HG03575 (cell line): ENCODE measurements around the gene OR4S2.

ENCODE experiments used
- ATAC-seq: cut with Tn5 transposase; IDR thresholded peaks from one replicate; pipeline ENCODE4 v1.9.1; 2021; ENCODE audit not compliant: unreplicated experiment, insufficient number of reproducible peaks, low FRiP score; ENCODE audit errors: extremely low read depth

OR4S2 gene, protein sequence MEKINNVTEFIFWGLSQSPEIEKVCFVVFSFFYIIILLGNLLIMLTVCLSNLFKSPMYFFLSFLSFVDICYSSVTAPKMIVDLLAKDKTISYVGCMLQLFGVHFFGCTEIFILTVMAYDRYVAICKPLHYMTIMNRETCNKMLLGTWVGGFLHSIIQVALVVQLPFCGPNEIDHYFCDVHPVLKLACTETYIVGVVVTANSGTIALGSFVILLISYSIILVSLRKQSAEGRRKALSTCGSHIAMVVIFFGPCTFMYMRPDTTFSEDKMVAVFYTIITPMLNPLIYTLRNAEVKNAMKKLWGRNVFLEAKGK

DNA sequence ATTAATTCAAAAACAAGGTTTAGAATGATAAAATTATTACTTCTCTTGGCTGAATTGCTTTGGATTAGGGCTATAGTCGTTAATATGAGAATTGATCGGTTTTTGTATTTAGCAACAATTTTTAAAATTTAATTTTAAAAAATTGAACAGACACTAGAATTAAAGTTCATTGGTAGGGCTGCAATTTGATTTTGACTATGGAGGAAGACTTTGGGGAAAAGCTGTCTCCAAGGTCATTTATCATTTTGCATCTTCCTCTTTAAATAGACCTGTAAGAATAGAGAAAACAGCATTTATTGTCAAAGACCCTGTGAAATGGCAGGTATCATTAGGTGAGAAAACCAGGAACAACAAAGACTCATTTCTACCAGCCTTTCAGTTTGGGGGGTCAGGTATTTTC is at the start of gene OR4S2:
TSS of gene OR4S2 (plus strand) at position 301 of the 400 bp plus-strand sequence. CDS start 2,577 bp downstream, outside the sequence.
- no peak for ATAC-seq

DNA sequence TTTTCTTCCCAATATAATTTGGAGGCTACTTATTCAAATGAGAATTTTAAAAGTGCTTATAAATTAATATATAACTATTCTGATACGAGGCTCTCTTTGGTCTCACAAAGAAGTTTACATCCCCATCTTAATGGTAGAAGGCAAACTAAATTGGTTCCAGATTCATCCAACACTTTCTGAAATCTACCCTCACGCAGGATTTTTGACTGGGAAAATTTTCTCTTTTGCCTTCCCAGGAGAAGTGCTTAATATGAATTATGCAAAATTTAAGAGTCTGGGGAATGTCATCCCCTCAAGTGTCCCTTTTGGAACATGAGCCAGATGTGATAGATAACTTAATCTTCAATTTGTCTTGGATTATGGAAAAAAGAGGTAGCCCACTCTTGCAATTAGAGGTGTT is 40.6 kb upstream of the OR4S2 start, which contains the start of gene OR4C11:
TSS of gene OR4C11 (minus strand) at position 101 of the 400 bp plus-strand sequence. CDS start 3,272 bp downstream, outside the sequence.
- no peak for ATAC-seq

DNA sequence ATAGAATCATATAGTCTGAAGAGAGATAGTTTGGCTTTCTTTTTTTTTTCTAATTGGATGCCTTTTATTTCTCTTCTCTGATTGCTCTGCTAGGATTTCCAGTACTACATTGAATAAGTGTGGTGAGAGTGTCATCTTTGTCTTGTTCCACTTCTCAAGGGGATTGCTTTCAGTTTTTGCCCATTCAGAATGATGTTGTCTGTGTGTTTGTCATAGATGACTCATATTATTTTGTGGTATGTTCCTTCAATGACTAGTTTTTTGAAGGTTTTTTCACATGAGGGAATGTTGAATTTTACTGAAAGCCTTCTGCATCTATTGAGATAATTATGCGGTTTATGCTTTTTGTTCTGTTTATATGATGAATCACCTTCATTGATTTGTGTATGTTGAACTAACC is 23.6 kb upstream of the OR4S2 start:
- no peak for ATAC-seq

DNA sequence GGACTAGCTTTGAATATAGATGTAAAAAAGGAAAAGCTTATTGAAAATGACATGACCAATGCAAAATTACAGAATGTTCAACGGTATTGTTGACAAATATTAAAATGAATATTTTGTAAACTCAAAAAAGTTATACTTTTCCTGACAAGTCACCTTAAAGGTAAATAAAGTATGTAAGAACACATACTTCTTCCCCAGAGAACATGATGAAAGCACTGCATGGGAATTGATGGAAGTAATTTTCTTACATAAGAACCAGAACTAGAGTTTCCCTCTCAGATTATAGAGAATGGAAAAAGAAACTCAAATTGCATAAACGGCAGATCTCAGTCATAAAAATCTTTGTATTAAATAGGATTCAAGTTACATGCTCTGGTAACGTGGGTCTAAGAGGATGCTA is 13.3 kb upstream of the OR4S2 start, which contains the start of gene OR4P4:
TSS of gene OR4P4 (plus strand) at position 301 of the 400 bp plus-strand sequence.
- ATAC-seq: no peak

DNA sequence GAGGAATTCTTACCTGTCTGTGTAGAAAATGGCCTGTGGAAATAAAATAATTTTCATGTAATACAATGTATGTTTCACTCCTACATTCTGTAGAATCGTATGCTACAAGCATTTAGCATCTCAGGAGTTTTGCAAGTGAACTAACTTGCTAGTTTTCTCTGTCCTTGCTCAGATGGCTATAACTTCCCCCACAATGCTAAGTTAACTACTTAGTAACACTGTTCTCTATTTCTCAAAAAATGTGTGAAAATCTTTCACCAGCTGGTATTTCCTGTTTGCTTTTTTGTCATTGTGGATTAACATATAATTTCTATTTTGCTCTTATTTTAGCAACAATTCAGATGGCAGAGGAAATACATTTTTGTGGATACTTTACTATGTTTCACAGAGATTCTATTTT is 4.4 kb downstream of the OR4S2 start:
- ATAC-seq: no peak

DNA sequence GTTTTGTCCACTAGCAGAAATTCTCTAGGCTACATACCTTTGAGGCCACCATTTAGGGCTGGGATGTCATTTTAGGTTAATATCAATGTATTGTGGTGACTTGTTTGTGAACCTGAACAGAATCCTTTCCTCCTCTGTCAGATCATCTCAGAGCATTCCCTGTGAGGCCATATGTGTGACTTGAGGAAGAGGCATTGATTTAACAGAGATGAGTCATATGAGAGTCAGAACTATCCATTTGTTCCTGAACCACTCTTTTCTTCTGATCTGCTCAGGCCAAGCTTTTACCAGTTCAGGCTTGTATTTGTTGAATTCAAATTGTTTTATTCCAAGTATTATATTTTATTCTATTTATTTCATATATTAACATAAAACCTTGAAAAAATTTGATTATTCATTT is 7.0 kb downstream of the OR4S2 start:
- no peak for ATAC-seq

DNA sequence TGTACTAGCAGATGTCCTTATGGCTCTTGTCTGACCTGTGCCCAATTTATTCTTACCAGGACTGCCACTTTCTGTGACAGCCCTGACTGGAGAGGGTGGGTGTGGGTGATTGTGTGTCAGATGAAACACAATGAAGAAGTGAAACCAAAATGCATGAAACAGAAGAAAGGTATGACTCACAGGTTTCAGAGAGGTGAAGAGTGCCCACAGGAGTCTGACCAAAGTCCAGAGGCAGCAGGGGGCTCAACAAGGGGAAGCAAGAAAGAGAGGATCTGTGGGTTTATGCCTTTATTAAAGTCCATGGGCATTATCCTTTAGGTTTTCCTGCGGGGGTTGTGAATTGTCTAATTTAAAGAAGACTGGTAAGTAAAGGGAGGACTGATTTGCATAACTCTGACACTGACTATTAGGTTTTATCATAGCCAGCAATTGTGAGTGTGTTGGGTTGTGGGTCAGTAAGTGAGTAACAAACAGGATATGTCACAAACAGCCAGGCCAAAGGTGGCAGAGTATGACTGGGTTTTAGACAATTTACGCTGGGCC is 10.0 kb downstream of the OR4S2 start:
- ATAC-seq: peak; percentile 99

DNA sequence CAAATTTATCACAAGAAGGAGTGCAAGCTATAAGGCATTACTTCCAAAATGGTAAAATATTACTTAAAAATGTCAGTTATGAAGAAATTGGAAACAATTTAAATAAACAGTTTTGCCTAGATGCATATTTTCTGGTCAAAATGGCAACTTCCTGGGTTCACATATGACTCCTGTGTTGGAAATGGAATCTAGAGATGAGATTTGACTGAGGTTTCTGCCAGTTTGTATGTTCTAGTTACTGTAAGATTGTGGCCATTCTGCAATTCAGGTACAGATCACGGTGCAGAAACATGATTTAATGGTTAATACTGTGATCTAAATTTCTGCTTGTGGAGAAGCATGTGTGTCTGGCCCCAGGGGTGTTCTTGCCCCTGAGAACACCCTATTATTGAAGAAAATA is 10.5 kb downstream of the OR4S2 start:
- ATAC-seq: no peak

DNA sequence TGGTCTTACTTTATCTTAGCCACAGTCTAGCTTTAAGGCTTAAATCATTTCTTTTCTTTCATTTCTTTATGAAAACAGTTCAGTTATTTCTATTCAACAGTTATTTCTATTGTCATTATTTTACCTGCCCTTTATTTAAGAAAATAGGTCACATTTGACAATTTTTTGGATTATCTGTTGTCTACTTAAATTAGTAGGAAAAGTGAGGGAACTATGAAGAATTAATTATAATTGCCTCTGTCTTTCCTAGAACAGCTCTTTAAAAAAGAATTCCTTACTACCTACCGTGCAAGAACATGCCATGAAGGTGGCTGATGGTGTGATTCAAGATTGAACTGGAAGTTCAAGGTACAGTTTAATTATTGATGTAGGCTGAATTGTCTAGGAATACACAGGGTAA is 13.8 kb downstream of the OR4S2 start, which contains the start of gene OR4C6:
TSS of gene OR4C6 (plus strand) at position 301 of the 400 bp plus-strand sequence. CDS start 2,966 bp downstream, outside the sequence.
- no peak for ATAC-seq

DNA sequence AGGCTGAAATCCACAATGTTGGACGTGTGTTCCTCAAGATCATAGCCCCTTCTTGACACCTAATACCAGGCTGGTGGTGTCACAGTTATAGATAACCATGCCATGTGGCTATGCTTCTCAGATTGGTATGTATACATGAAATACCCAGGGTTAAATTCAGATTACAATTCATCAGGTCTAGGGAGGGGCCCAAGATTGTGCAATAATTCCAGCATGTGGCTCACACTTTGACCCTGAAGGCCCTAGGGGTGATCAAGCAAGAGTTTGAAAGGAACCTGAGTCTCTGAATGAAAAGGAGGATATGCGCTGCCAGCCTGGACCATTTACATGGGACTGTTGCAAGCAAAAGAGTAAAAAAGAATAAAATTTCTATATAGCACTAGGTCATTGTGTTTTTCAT is 21.2 kb downstream of the OR4S2 start:
- no peak for ATAC-seq

DNA sequence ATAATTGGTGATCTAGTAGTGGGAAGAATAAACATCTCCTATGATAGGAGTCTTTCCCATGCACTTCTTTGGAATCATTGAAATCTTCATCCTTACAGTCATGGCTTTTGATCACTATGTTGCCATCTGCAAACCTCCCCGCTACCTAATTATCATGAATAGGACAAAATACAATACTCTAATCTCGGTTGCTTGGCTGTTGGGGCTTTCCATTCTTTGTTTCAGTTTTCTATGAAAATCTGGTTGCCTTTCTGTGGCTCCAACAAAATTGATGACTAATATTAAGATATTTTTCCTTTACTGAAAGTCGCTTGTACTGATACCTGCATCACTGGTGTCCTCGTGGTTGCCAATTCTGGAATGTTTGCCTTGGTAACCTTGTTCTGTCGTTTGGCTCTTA is 25.7 kb downstream of the OR4S2 start:
- no peak for ATAC-seq

DNA sequence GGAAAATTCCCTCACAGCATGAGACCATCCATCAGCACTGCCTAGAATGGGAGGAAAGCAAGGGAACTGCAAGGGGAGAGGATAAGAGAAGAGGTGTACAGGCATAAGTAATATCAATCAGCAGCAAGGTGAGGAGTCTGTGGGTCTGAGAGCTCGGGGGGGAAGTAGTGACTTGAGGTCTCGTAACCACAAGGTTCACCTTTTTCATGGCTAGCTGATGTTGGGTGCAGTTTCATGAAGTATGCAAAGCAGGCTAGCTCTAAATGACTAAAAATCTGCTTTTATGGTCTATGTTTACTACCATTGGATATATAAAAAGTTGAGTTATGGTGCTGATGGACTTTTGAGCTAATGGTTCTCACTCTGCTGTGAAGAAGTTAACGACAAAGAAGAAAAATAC is 49.7 kb downstream of the OR4S2 start:
- no peak for ATAC-seq

DNA sequence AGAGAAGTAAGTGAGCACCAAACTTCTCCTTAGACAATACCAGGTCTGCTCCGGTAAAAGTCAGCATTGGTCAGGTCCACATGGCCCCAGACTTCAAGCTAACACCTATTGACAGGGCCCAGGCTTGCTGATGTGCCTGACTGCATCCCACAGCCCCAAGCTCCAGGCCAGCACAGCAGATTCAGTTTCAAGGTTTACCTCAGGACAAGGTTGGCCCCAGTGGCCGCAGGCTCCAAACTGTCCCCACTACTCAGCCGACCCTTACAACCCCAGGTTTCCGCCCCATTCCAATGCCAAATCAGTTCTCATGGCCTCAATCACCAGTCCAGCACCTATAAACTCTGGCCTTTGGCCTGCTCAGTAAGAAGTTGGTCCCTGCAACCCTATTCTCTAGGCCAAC is 53.3 kb downstream of the OR4S2 start:
- no peak for ATAC-seq
